Measurements from ENCODE around the gene HSPB6. TPM values are rescaled to one million over a fixed set of nuclear protein-coding genes. Genes with fewer than 3 reads are reported as not detected.

The HSPB6 gene
- total and polyA plus RNA-seq, 8 donors, result 3.4 to 59.8 (median 14.8) TPM

DNA sequence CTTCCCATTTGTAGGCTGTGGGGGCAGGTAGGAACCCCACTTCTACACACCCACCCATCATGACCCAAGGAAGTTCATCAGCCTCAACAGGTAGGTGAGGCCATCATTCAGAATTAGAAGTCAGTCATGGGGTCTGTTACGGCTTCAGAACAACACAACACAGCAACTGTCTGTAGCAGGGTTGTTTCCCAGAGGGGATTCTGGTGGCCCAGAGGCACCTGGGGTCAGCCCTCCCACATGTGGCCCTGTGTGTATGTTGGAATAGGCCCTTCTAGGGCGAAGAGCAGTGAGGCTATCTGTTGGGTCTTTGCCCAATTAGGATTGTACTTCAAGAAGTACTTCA lies 18.0 kb downstream of the HSPB6 start:
- intact Hi-C loops (cut with DNase I), result no loop called here
- no peak for TF ChIP-seq CTCF (IDR thresholded peaks at IDR 0.05)
- FAIRE-seq (no peak), DNase-seq (no peak), ATAC-seq (no peak)
- H3K36me3 ChIP-seq, result peaks cover 0 to 10% (median 5%) of the 10 kb centered on the region in 3 donors
- no peaks in the 10 kb centered on the region for H3K27me3 ChIP-seq
- peaks cover 0 to 4% (median 0%) of the 10 kb centered on the region in 3 donors for H3K4me1 ChIP-seq
- H3K27ac ChIP-seq, result peak overlapping the region in 1 of 4 donors; percentile 17
- no peaks in the 10 kb centered on the region for H3K9me3 ChIP-seq
- 68 to 81% methylated on average over 2 of the region's 2 CpGs for WGBS, 2 donors
- no peak overlapping the region for H3K4me3 ChIP-seq

DNA sequence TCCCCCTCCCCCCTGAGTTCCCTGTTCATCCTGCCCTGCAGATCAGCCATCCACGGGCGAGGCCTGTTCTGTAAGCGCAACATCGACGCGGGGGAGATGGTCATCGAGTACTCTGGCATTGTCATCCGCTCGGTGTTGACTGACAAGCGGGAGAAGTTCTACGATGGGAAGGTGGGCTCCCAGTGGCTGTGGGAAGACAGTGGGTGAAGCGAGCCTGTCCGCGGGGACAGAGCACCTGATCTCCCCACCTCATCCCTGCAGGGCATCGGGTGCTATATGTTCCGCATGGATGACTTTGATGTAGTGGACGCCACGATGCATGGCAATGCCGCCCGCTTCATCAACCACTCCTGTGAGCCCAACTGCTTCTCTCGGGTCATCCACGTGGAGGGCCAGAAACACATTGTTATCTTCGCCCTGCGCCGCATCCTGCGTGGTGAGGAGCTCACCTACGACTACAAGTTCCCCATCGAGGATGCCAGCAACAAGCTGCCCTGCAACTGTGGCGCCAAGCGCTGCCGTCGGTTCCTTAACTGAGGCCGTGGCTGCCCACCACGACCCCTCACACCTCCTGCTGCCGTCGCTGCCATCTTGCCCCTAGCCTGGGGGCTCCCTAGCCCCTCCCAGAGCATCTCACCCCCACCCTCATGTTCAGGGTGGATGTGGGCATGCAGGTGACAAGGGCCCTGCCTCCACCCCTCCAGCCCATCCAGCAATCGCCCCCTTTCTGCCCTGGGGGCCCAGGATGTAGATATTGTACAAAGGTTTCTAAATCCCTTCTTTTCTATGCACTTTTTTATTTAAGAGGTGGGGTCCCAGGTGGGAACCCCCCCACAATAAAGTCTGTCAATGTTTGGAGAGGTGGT lies 18.6 kb downstream of the HSPB6 start:
- no peak for ATAC-seq
- peak in 2 of 6 donors; percentile 46 to 71 for DNase-seq
- intact Hi-C loops (cut with DNase I), result no loop called here
- Histone ChIP-seq H3K36me3 (peaks cover 0 to 10% (median 5%) of the 10 kb centered on the region in 3 donors), H3K4me1 (peaks cover 0 to 4% (median 0%) of the 10 kb centered on the region in 3 donors), H3K9me3 (no peaks in the 10 kb centered on the region), H3K4me3 (no peak overlapping the region), H3K27me3 (no peaks in the 10 kb centered on the region), H3K27ac (no peak overlapping the region)
- 92% methylated on average over 37 of the region's 37 CpGs for WGBS, 2 donors
- no peak for FAIRE-seq
- TF ChIP-seq CTCF (IDR thresholded peaks at IDR 0.05), result no peak

DNA sequence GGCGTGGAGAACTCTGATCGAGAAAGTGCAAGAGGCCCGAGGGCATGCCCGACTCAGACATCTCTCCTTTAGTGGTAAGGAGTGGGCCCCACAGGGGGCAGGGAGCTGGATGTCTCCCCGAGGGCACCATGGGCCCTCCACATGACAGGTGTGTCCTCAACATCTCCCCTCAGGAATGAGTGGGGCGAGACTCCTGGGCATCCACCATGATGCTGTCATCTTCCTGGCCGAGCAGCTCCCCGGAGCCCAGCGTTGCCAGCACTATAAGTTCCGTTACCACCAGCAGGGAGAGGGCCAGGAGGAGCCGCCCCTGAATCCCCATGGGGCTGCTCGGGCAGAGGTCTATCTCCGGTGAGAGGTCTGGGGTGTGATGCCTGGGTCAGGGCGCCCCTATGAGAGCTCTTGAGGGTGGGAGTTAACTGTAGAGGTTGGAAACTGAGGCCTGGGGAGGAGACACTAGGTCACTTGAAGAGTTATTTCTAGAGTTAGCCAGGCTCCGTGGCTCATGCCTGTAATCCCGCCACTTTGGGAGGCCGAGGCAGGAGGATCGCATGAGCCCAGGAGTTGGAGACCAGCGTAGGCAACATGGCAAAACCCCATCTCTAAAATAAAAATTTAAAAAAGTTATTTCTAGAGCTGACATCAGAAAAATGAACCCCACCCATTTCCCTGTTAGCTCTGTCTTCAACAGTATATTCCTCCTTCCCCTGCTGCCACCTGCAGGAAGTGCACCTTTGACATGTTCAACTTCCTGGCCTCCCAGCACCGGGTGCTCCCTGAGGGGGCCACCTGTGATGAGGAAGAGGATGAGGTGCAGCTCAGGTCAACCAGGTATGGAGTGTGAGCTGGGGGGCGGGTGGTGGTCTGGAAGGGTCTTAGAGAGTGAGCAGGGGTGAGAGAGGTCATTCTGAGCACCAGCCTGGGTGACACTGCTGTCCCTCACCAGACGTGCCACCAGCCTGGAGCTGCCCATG lies 19.6 kb downstream of the HSPB6 start:
- FAIRE-seq, result no peak
- no peaks in the 10 kb centered on the region for H3K27me3 ChIP-seq
- 90 to 92% methylated on average over 22 of the region's 22 CpGs for WGBS, 2 donors
- H3K4me3 ChIP-seq, result no peak overlapping the region
- H3K4me1 ChIP-seq, result peaks cover 0 to 4% (median 0%) of the 10 kb centered on the region in 3 donors
- ATAC-seq, result no peak
- H3K27ac ChIP-seq, result no peak overlapping the region
- peak in 2 of 6 donors; percentile 35 to 52 for DNase-seq
- no peak for TF ChIP-seq CTCF (IDR thresholded peaks at IDR 0.05)
- no peaks in the 10 kb centered on the region for H3K9me3 ChIP-seq
- intact Hi-C loops (cut with DNase I), result no loop called here
- peaks cover 4 to 16% (median 5%) of the 10 kb centered on the region in 3 donors for H3K36me3 ChIP-seq

GRCh38 chr19:35734889-35735288 lies 21.9 kb downstream of the HSPB6 start:
- DNase-seq (no peak), FAIRE-seq (no peak), ATAC-seq (no peak)
- Histone ChIP-seq H3K27me3 (no peaks in the 10 kb centered on the region), H3K4me1 (peaks cover 0 to 1% (median 0%) of the 10 kb centered on the region in 3 donors), H3K9me3 (no peaks in the 10 kb centered on the region), H3K36me3 (peaks cover 5 to 37% (median 15%) of the 10 kb centered on the region in 3 donors), H3K4me3 (no peak overlapping the region), H3K27ac (no peak overlapping the region)
- no peak for TF ChIP-seq CTCF (IDR thresholded peaks at IDR 0.05)
- WGBS, 2 donors, result 79 to 86% methylated on average over 5 of the region's 5 CpGs
- intact Hi-C loops (cut with DNase I), result no loop called here
